Esophagus muscularis mucosa (tissue), 4 donors: ENCODE results near the gene UNC5A. TPM values are rescaled to one million over a fixed set of nuclear protein-coding genes. Genes with fewer than 3 reads are reported as not detected.

ENCODE experiments used
- DNase-seq: peaks from one replicate; pipeline ENCODE4 v3.0.0-alpha.2; 2017; ENCODE audit errors: extremely low spot score
- H3K27ac ChIP-seq, 4 donors: fragments of 200-600 bp; sonication (generic); replicated peaks in 1 of 4; 1 replicate in 3 of 4; 2 replicates in 1 of 4; pipeline ENCODE4 v1.5.1; 2016 to 2019; ENCODE audit warnings: mild to moderate bottlenecking in 1 of 4
- H3K27me3 ChIP-seq, 4 donors: fragments of 200-600 bp; sonication (generic); one replicate each; pipeline versions ENCODE4 v1.5.1 to v1.6.0; 2016 to 2019
- H3K36me3 ChIP-seq, 4 donors: fragments of 200-600 bp; sonication (generic); one replicate each; pipeline ENCODE4 v1.5.1; 2016 to 2019
- H3K4me1 ChIP-seq, 4 donors: fragments of 200-600 bp; sonication (generic); one replicate each; pipeline ENCODE4 v1.5.1; 2016 to 2019
- H3K4me3 ChIP-seq, 4 donors: fragments of 200-600 bp; sonication (generic); 1 replicate in 2 of 4; 2 replicates in 2 of 4; pipeline ENCODE4 v1.5.1; 2016 to 2019; ENCODE audit warnings: mild to moderate bottlenecking in 4 of 4, moderate library complexity in 1 of 4
- H3K9me3 ChIP-seq, 4 donors: fragments of 200-600 bp; sonication (generic); 1 replicate in 3 of 4; 2 replicates in 1 of 4; pipeline ENCODE4 v1.5.1; 2016 to 2019
- CTCF ChIP-seq, 3 experiments: fragments of 200-600 bp in 2 of 3; fragments of 450-650 bp in 1 of 3; sonication (generic) in 2 of 3; IDR thresholded peaks; one replicate each; pipeline ENCODE4 v1.5.1; 2017 to 2019; ENCODE audit warnings: antibody characterized with exemption in 3 of 3, mild to moderate bottlenecking in 2 of 3, moderate library complexity in 1 of 3
- EP300 ChIP-seq: sonication (generic); formaldehyde crosslinking; IDR thresholded peaks from one replicate; pipeline ENCODE4 v1.6.1; 2017; ENCODE audit warnings: antibody characterized with exemption
- POLR2A ChIP-seq: fragments of 450-650 bp; IDR thresholded peaks from one replicate; pipeline ENCODE4 v1.6.1; 2017; ENCODE audit warnings: antibody characterized with exemption, moderate library complexity, mild to moderate bottlenecking, low read depth
- POLR2AphosphoS5 ChIP-seq, 2 donors: sonication (generic); formaldehyde crosslinking; IDR thresholded peaks; one replicate each; pipeline ENCODE4 v1.6.1; 2017; ENCODE audit warnings: antibody characterized with exemption in 2 of 2
- WGBS: methylation state at CpG from one replicate; pipeline ENCODE4 v1.1.5; 2018; 5-methylcytosine and 5-hydroxymethylcytosine counted together
- intact Hi-C: fragments of 100-400 bp; cut with DNase I; formaldehyde crosslinking; loops from one replicate; pipeline ENCODE4 v1.15.1; 2023
- total RNA-seq, 4 donors: library from RNA; depleted of rRNA; stranded (reverse); fragments of >200 nt; gene quantifications; one replicate each; pipeline versions ENCODE4 v1.1.0 to v1.2.1, GENCODE V29; 2016

UNC5A gene
- total RNA-seq, 4 donors from 2014 or later = not detected

GRCh38 chr5:176803943-176804498 is 6.3 kb upstream of the UNC5A start:
- peaks cover 0 to 72% (median 2%) of the 10 kb centered on the region in 4 donors for H3K27me3 ChIP-seq
- TF ChIP-seq EP300 (no peak), CTCF (IDR thresholded peaks at IDR 0.05) (no peak), POLR2AphosphoS5 (IDR thresholded peaks at IDR 0.05) (no peak), POLR2A (no peak)
- no peak for DNase-seq
- intact Hi-C loops = no loop called here
- H3K36me3 ChIP-seq = no peaks in the 10 kb centered on the region
- H3K4me1 ChIP-seq = peaks cover 0 to under 1% (median 0%) of the 10 kb centered on the region in 4 donors
- H3K4me3 ChIP-seq = no peak overlapping the region
- no peak overlapping the region for H3K27ac ChIP-seq
- WGBS = 41% methylated on average over 8 of the region's 8 CpGs
- no peaks in the 10 kb centered on the region for H3K9me3 ChIP-seq

- WGBS = 0% methylated on average over 1 of the region's 1 CpG
- Histone ChIP-seq H3K27me3 (peaks cover 0 to 90% (median 15%) of the 10 kb centered on the region in 4 donors), H3K4me1 (peaks cover 14 to 21% (median 18%) of the 10 kb centered on the region in 4 donors), H3K36me3 (no peaks in the 10 kb centered on the region), H3K4me3 (no peak overlapping the region), H3K9me3 (no peaks in the 10 kb centered on the region), H3K27ac (no peak overlapping the region)
- no peak for DNase-seq
- no peak for TF ChIP-seq POLR2A
- no peak for TF ChIP-seq CTCF (IDR thresholded peaks at IDR 0.05)
- TF ChIP-seq POLR2AphosphoS5 (IDR thresholded peaks at IDR 0.05) = no peak
- no peak for TF ChIP-seq EP300
- intact Hi-C loops = no loop called here
Measured at GRCh38 chr5:176806137-176806536, 4.2 kb upstream of the UNC5A start.

GRCh38 chr5:176809544-176810080 is 747 bp upstream of the UNC5A start:
- H3K4me3 ChIP-seq = peak overlapping the region; percentile 44 to 55 (median 46)
- H3K27me3 ChIP-seq = peaks cover 0 to 94% (median 37%) of the 10 kb centered on the region in 4 donors
- H3K9me3 ChIP-seq = no peaks in the 10 kb centered on the region
- 5% methylated on average over 21 of the region's 48 CpGs for WGBS
- intact Hi-C loops = no loop called here
- H3K36me3 ChIP-seq = no peaks in the 10 kb centered on the region
- TF ChIP-seq POLR2A (no peak), CTCF (IDR thresholded peaks at IDR 0.05) (no peak), POLR2AphosphoS5 (IDR thresholded peaks at IDR 0.05) (no peak), EP300 (no peak)
- H3K27ac ChIP-seq = no peak overlapping the region
- no peak for DNase-seq
- peaks cover 15 to 30% (median 21%) of the 10 kb centered on the region in 4 donors for H3K4me1 ChIP-seq

- Histone ChIP-seq H3K27me3 (peaks cover 0 to 98% (median 37%) of the 10 kb centered on the region in 4 donors), H3K36me3 (no peaks in the 10 kb centered on the region), H3K9me3 (no peaks in the 10 kb centered on the region), H3K27ac (no peak overlapping the region), H3K4me3 (peak overlapping the region; percentile 44 to 55 (median 46)), H3K4me1 (peaks cover 15 to 30% (median 21%) of the 10 kb centered on the region in 4 donors)
- intact Hi-C loops = no loop called here
- TF ChIP-seq EP300 (no peak), CTCF (IDR thresholded peaks at IDR 0.05) (no peak), POLR2AphosphoS5 (IDR thresholded peaks at IDR 0.05) (no peak), POLR2A (no peak)
- WGBS = 11% methylated on average over 14 of the region's 68 CpGs
- DNase-seq = no peak
Measured at GRCh38 chr5:176810687-176811501, 535 bp downstream of the UNC5A start.
